Measurements from ENCODE around the gene PIANP. TPM values are rescaled to one million over a fixed set of nuclear protein-coding genes. Genes with fewer than 3 reads are reported as not detected.

The PIANP gene
- total RNA-seq, 2 experiments from 2014 or later, result not detected

DNA sequence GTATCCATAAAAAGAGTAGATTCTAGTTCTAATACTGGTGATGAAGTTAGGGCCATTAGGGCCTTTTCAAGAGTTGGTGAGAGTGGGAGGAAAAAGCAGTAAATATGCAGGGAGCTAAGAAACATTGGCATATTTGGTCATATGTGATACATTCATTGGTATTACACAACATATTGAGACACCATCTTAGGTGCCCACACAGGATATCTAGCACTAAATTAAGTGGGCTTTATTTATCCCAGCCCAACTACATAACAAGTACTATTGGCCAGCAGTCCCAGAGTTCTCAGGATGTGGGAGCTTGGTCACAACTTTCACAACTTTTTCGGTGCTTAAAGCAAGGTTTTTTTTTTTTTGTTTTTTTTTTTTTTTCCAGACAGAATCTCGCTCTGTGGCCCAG lies 35.7 kb downstream of the PIANP start:
- Mint-ChIP-seq H3K4me1 (ENCODE audit: low read depth) (peaks cover 22% of the 10 kb centered on the region), H3K36me3 (ENCODE audit: low read depth) (peaks cover 41% of the 10 kb centered on the region), H3K27ac (peak overlapping the region; percentile 94), H3K27me3 (ENCODE audit: low read depth) (no peaks in the 10 kb centered on the region), H3K4me3 (no peak overlapping the region), H3K9me3 (ENCODE audit: insufficient read depth) (no peaks in the 10 kb centered on the region)
- DNase-seq (no peak), ATAC-seq (no peak)
- CTCF ChIA-PET, result interaction anchor here (0.7 to 3.0 kb wide), 6 partner anchors 9 to 51 kb away, joined by 3 to 12 read pairs (median 5); partner anchors contain the start of gene ZNF384
- POLR2A ChIA-PET, result interaction anchor here (0.6 to 1.7 kb wide), 5 partner anchors 24 to 60 kb away, joined by 3 to 7 read pairs (median 4); partner anchors contain the start of gene ZNF384

GRCh38 chr12:6662906-6663742 lies 37.5 kb downstream of the PIANP start, which contains the start of gene ING4:
TSS of gene ING4 (minus strand) at chr12:6663119. CDS start at chr12:6663101, 18 bp downstream.
- H3K9me3 Mint-ChIP-seq (ENCODE audit: insufficient read depth), result no peaks in the 10 kb centered on the region
- H3K27me3 Mint-ChIP-seq (ENCODE audit: low read depth), result no peaks in the 10 kb centered on the region
- DNase-seq (peak; percentile 99), ATAC-seq (peak; percentile 99)
- peak within 1 kb of the TSS; percentile 86 for H3K4me3 Mint-ChIP-seq
- peaks cover 22% of the 10 kb centered on the region for H3K4me1 Mint-ChIP-seq (ENCODE audit: low read depth)
- CTCF ChIA-PET, result interaction anchor here (1.0 to 3.0 kb wide), 6 partner anchors 21 to 125 kb away, joined by 3 to 12 read pairs (median 6); partner anchors contain the start of gene ZNF384
- POLR2A ChIA-PET, result interaction anchor here (0.6 to 1.3 kb wide), 3 partner anchors 13 to 28 kb away, joined by 3 to 4 read pairs (median 3); partner anchors contain the start of gene ZNF384
- H3K36me3 Mint-ChIP-seq (ENCODE audit: low read depth), result peaks cover 32% of the 10 kb centered on the region
- peak within 1 kb of the TSS; percentile 94 for H3K27ac Mint-ChIP-seq

- peak overlapping the region; percentile 94 for H3K27ac Mint-ChIP-seq
- H3K9me3 Mint-ChIP-seq (ENCODE audit: insufficient read depth), result no peaks in the 10 kb centered on the region
- peak; percentile 66 for ATAC-seq
- no peak for DNase-seq
- H3K4me3 Mint-ChIP-seq, result peak overlapping the region; percentile 86
- POLR2A ChIA-PET, result interaction anchor here (0.6 to 0.9 kb wide), 2 partner anchors 27 to 57 kb away, joined by 3 read pairs; partner anchors contain the start of gene ZNF384
- H3K4me1 Mint-ChIP-seq (ENCODE audit: low read depth), result peaks cover 22% of the 10 kb centered on the region
- peaks cover 27% of the 10 kb centered on the region for H3K36me3 Mint-ChIP-seq (ENCODE audit: low read depth)
- CTCF ChIA-PET, result no interaction called here
- H3K27me3 Mint-ChIP-seq (ENCODE audit: low read depth), result no peaks in the 10 kb centered on the region
Measured at GRCh38 chr12:6662602-6662905, 38.1 kb downstream of the PIANP start.

DNA sequence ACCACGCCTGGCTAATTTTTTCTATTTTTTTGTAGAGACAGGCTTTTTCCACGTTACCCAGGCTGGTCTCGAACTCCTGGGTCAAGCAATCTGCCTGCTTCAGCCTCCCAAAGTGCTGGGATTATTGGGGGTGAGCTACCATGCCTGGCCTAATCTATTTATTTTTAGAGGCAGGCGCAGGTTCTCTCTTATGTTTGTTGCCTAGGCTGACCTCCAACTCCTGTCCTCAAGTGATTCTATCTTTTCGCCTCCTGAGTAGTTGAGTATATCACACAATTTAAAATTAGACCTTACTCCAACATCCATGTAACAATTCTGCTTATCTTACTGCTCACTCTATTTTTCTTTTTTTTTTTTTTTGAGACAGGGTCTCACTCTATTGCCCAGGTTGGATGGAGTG lies 46.6 kb downstream of the PIANP start:
- ATAC-seq, result no peak
- CTCF ChIA-PET, result no interaction called here
- Mint-ChIP-seq H3K9me3 (ENCODE audit: insufficient read depth) (no peaks in the 10 kb centered on the region), H3K27me3 (ENCODE audit: low read depth) (no peaks in the 10 kb centered on the region), H3K27ac (no peak overlapping the region), H3K4me3 (no peak overlapping the region), H3K36me3 (ENCODE audit: low read depth) (peaks cover 28% of the 10 kb centered on the region), H3K4me1 (ENCODE audit: low read depth) (no peaks in the 10 kb centered on the region)
- POLR2A ChIA-PET, result interaction anchor here (1.7 kb wide), 1 partner anchor 18 kb away, joined by 3 read pairs; the partner anchor contains the start of gene LPAR5
- DNase-seq, result no peak

GRCh38 chr12:6653342-6653741 lies 47.3 kb downstream of the PIANP start:
- Mint-ChIP-seq H3K36me3 (ENCODE audit: low read depth) (peaks cover 25% of the 10 kb centered on the region), H3K27ac (no peak overlapping the region), H3K4me1 (ENCODE audit: low read depth) (no peaks in the 10 kb centered on the region), H3K9me3 (ENCODE audit: insufficient read depth) (no peaks in the 10 kb centered on the region), H3K27me3 (ENCODE audit: low read depth) (no peaks in the 10 kb centered on the region), H3K4me3 (no peak overlapping the region)
- ChIA-PET CTCF (no interaction called here), POLR2A (interaction anchor here (0.6 kb wide), 1 partner anchor 41 kb away, joined by 3 read pairs; no protein-coding TSS in a partner anchor)
- DNase-seq (no peak), ATAC-seq (no peak)

- H3K27ac Mint-ChIP-seq, result no peak overlapping the region
- ATAC-seq (no peak), DNase-seq (no peak)
- H3K4me1 Mint-ChIP-seq (ENCODE audit: low read depth), result no peaks in the 10 kb centered on the region
- no peak overlapping the region for H3K4me3 Mint-ChIP-seq
- ChIA-PET CTCF (no interaction called here), POLR2A (interaction anchor here (0.9 kb wide), 1 partner anchor 17 kb away, joined by 3 read pairs; the partner anchor contains the start of gene LPAR5)
- no peaks in the 10 kb centered on the region for H3K27me3 Mint-ChIP-seq (ENCODE audit: low read depth)
- H3K9me3 Mint-ChIP-seq (ENCODE audit: insufficient read depth), result no peaks in the 10 kb centered on the region
- peaks cover 31% of the 10 kb centered on the region for H3K36me3 Mint-ChIP-seq (ENCODE audit: low read depth)
Measured at GRCh38 chr12:6652391-6652790, 48.2 kb downstream of the PIANP start.

- Mint-ChIP-seq H3K27me3 (ENCODE audit: low read depth) (no peaks in the 10 kb centered on the region), H3K27ac (no peak overlapping the region), H3K9me3 (ENCODE audit: insufficient read depth) (no peaks in the 10 kb centered on the region), H3K4me3 (no peak overlapping the region), H3K4me1 (ENCODE audit: low read depth) (peaks cover 9% of the 10 kb centered on the region), H3K36me3 (ENCODE audit: low read depth) (peaks cover 36% of the 10 kb centered on the region)
- no peak for ATAC-seq
- CTCF ChIA-PET, result no interaction called here
- no peak for DNase-seq
- POLR2A ChIA-PET, result interaction anchor here (1.0 kb wide), 1 partner anchor 44 kb away, joined by 3 read pairs; no protein-coding TSS in a partner anchor
Measured at GRCh38 chr12:6650832-6651231, 49.8 kb downstream of the PIANP start.

- Mint-ChIP-seq H3K4me1 (ENCODE audit: low read depth) (peaks cover 18% of the 10 kb centered on the region), H3K27me3 (ENCODE audit: low read depth) (peaks cover 5% of the 10 kb centered on the region), H3K9me3 (ENCODE audit: insufficient read depth) (peaks cover 15% of the 10 kb centered on the region), H3K27ac (peak within 1 kb of the TSS; percentile 10), H3K4me3 (peak within 1 kb of the TSS; percentile 51), H3K36me3 (ENCODE audit: low read depth) (peaks cover 41% of the 10 kb centered on the region)
- ChIA-PET CTCF (no interaction called here), POLR2A (interaction anchor here (0.5 to 1.9 kb wide), 3 partner anchors 12 to 35 kb away, joined by 4 to 7 read pairs (median 6); partner anchors contain the start of gene LPAR5)
- ATAC-seq (peak; percentile 84), DNase-seq (peak; percentile 35)
Measured at GRCh38 chr12:6647083-6647604, 53.5 kb downstream of the PIANP start, which contains the start of gene ACRBP. TSS of gene ACRBP (minus strand) at chr12:6647432. CDS start at chr12:6647366, 66 bp downstream.

DNA sequence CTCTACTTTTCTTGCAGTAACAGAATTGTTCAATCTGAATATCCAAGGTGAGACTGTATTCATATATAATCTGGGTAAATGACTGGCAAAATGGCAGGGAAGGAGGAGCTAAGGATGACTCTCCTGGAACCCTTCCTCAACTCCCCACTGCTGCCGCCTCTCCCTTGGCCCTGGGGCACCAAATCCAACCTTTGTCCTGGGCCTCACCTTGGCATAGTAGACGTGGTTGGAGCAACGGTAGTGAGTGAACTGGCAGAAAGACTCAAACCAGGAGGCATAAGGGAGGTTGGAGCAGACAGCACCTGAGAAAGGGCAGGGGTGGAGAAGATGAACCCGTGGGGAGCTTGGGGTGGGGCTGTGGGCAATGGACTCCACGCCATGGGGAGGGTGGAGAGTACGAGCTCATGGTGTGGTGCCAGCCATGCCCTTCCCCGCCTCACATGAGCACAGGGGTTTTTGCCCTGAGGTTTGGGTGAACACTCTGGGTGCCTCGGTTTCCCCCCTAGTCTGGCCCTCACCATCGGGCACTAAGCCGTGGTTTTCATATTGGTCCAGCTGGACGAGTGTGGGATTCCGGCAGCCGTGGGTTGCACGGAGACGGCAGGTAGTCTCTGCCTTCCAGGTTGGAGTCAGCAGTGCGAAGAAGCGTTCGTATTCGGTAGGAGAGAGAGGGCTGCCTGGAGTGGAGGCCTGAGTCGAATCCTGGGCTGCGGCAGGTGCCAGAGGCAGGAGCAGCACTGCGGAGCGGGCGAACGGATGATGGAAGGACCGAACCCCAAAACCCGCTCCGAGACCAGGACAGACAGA lies 54.1 kb downstream of the PIANP start:
- ATAC-seq, result peak; percentile 22
- Mint-ChIP-seq H3K4me3 (peak overlapping the region; percentile 51), H3K27me3 (ENCODE audit: low read depth) (peaks cover 10% of the 10 kb centered on the region), H3K27ac (peak overlapping the region; percentile 10), H3K4me1 (ENCODE audit: low read depth) (peaks cover 18% of the 10 kb centered on the region), H3K9me3 (ENCODE audit: insufficient read depth) (peaks cover 15% of the 10 kb centered on the region), H3K36me3 (ENCODE audit: low read depth) (peaks cover 38% of the 10 kb centered on the region)
- no peak for DNase-seq
- ChIA-PET CTCF (interaction anchor here (1.0 to 2.1 kb wide), 2 partner anchors 11 to 25 kb away, joined by 3 to 11 read pairs; partner anchors contain the start of gene LPAR5), POLR2A (interaction anchor here (1.5 to 1.9 kb wide), 2 partner anchors 11 to 15 kb away, joined by 6 to 7 read pairs; partner anchors contain the start of gene LPAR5)

DNA sequence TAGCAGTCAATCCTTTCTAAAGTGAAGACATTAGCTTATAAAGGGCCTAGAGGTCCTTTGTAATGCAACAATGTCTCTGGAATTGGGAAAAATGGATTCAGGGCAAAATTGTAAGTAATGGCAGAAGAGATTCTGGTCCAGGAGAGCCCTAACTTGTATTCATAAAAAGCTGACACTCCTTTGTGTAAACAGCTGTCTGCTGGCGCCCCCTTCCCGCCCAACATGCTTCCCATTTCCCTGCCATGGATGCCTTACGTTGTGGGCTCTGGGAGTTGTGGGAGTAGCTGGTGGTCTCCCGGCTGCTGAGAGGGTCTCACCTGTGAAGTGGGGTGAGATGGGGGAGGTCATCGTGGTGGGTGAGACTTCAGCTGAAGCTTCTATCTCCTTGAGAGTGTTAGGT lies 55.7 kb downstream of the PIANP start:
- peaks cover 15% of the 10 kb centered on the region for H3K9me3 Mint-ChIP-seq (ENCODE audit: insufficient read depth)
- no peak overlapping the region for H3K4me3 Mint-ChIP-seq
- H3K27ac Mint-ChIP-seq, result no peak overlapping the region
- CTCF ChIA-PET, result interaction anchor here (1.1 to 2.1 kb wide), 4 partner anchors 9 to 17 kb away, joined by 3 to 11 read pairs (median 3); partner anchors contain the start of gene LPAR5
- no peak for DNase-seq
- H3K36me3 Mint-ChIP-seq (ENCODE audit: low read depth), result peaks cover 28% of the 10 kb centered on the region
- ATAC-seq, result no peak
- peaks cover 14% of the 10 kb centered on the region for H3K27me3 Mint-ChIP-seq (ENCODE audit: low read depth)
- peaks cover 18% of the 10 kb centered on the region for H3K4me1 Mint-ChIP-seq (ENCODE audit: low read depth)
- POLR2A ChIA-PET, result interaction anchor here (1.5 kb wide), 1 partner anchor 10 kb away, joined by 4 read pairs; no protein-coding TSS in a partner anchor

DNA sequence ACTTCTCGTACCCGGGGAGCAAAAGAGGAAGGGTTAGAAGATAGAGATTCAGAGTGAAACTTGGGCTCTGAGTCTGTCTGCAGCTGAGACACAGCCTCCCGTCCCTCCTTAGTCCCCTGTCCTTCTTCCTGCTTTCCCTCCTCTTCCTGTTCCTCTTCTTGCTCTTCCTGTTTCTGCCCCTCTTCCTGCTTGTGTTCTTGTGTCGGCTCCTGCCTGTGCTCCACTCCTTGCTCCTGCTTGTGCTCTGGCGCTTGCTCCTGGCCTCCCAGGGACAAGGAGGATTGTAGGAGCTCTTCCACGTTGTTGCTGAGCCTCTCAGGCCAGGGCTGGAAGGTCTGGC lies 56.4 kb downstream of the PIANP start:
- ChIA-PET POLR2A (interaction anchor here (0.8 to 1.5 kb wide), 2 partner anchors 9 to 13 kb away, joined by 3 to 4 read pairs; no protein-coding TSS in a partner anchor), CTCF (interaction anchor here (1.1 to 2.1 kb wide), 5 partner anchors 9 to 25 kb away, joined by 3 to 11 read pairs (median 3); partner anchors contain the start of gene LPAR5)
- Mint-ChIP-seq H3K36me3 (ENCODE audit: low read depth) (peaks cover 28% of the 10 kb centered on the region), H3K9me3 (ENCODE audit: insufficient read depth) (peaks cover 15% of the 10 kb centered on the region), H3K27me3 (ENCODE audit: low read depth) (peaks cover 14% of the 10 kb centered on the region), H3K4me1 (ENCODE audit: low read depth) (peaks cover 18% of the 10 kb centered on the region), H3K27ac (peak overlapping the region; percentile 27), H3K4me3 (no peak overlapping the region)
- ATAC-seq, result no peak
- DNase-seq, result no peak

Measured in activated CD8-positive, alpha-beta T cell treated with anti-CD3 and anti-CD28 coated beads, Interleukin-2, amount 10 ng/mL, durations not matched to agents 7 days and 5 days (primary cell).